ENCODE results near the gene AMOTL1. TPM values are rescaled to one million over a fixed set of nuclear protein-coding genes. Genes with fewer than 3 reads are reported as not detected.

The AMOTL1 gene
- total RNA-seq, 5 donors from 2014 or later (not counting 1 experiment from before 2014, with no cell fraction given), result 0.07 to 1.2 (median 0.35) TPM

- no peaks in the 10 kb centered on the region for H3K9me3 ChIP-seq
- no peaks in the 10 kb centered on the region for H3K27me3 ChIP-seq (replicated peaks in 1 of 2; ENCODE audit: control insufficient read depth in 2 of 2, extremely low read depth in 1 of 2, insufficient read depth in 2 of 2, low read length in 1 of 2)
- H3K36me3 ChIP-seq (ENCODE audit: control insufficient read depth in 2 of 2, extremely low read depth in 1 of 2, insufficient read depth in 1 of 2, low read length in 1 of 2), result no peaks in the 10 kb centered on the region
- H3K36me3 Mint-ChIP-seq, result no peaks in the 10 kb centered on the region
- H3K4me1 Mint-ChIP-seq, result no peaks in the 10 kb centered on the region
- H3K27ac ChIP-seq (ENCODE audit: low read length), result no peak overlapping the region
- no peak overlapping the region for H3K4me3 ChIP-seq (ENCODE audit: control insufficient read depth in 1 of 2, extremely low read depth in 1 of 2, low read length in 1 of 2)
- peaks cover 4 to 6% of the 10 kb centered on the region in 2 donors for H3K27me3 Mint-ChIP-seq
- H3K9me3 Mint-ChIP-seq, result no peaks in the 10 kb centered on the region
- ChIA-PET POLR2A (interaction anchor here in 1 of 2 donors (0.6 kb wide), 1 partner anchor 329 kb away, joined by 5 read pairs; no protein-coding TSS in a partner anchor), CTCF (interaction anchor here in 1 of 2 donors (1.3 kb wide), 1 partner anchor 17 kb away, joined by 4 read pairs; no protein-coding TSS in a partner anchor)
- H3K4me3 Mint-ChIP-seq, result no peak overlapping the region
- ATAC-seq (replicated peaks in 1 of 4) (no peak), DNase-seq (no peak)
- no peaks in the 10 kb centered on the region for H3K4me1 ChIP-seq (ENCODE audit: control insufficient read depth in 1 of 2, extremely low read depth in 1 of 2, insufficient read depth in 2 of 2, low read length in 2 of 2)
- H3K27ac Mint-ChIP-seq, result no peak overlapping the region
Measured at GRCh38 chr11:94828088-94828487, 59.9 kb downstream of the AMOTL1 start.

- CTCF ChIA-PET, result interaction anchor here in 1 of 2 donors (0.8 kb wide), 1 partner anchor 9 kb away, joined by 4 read pairs; no protein-coding TSS in a partner anchor
- Mint-ChIP-seq H3K27me3 (peaks cover 4 to 6% of the 10 kb centered on the region in 2 donors), H3K27ac (no peak overlapping the region), H3K4me1 (no peaks in the 10 kb centered on the region), H3K4me3 (no peak overlapping the region), H3K9me3 (no peaks in the 10 kb centered on the region), H3K36me3 (no peaks in the 10 kb centered on the region)
- no peaks in the 10 kb centered on the region for H3K36me3 ChIP-seq (ENCODE audit: control insufficient read depth in 2 of 2, extremely low read depth in 1 of 2, insufficient read depth in 1 of 2, low read length in 1 of 2)
- no peak for DNase-seq
- H3K27me3 ChIP-seq (replicated peaks in 1 of 2; ENCODE audit: control insufficient read depth in 2 of 2, extremely low read depth in 1 of 2, insufficient read depth in 2 of 2, low read length in 1 of 2), result no peaks in the 10 kb centered on the region
- H3K27ac ChIP-seq (ENCODE audit: low read length), result no peak overlapping the region
- H3K4me3 ChIP-seq (ENCODE audit: control insufficient read depth in 1 of 2, extremely low read depth in 1 of 2, low read length in 1 of 2), result no peak overlapping the region
- ATAC-seq (replicated peaks in 1 of 4), result no peak
- H3K4me1 ChIP-seq (ENCODE audit: control insufficient read depth in 1 of 2, extremely low read depth in 1 of 2, insufficient read depth in 2 of 2, low read length in 2 of 2), result no peaks in the 10 kb centered on the region
- 82% methylated on average over 2 of the region's 5 CpGs for WGBS (ENCODE audit: insufficient coverage)
- POLR2A ChIA-PET, result no interaction called here
- no peaks in the 10 kb centered on the region for H3K9me3 ChIP-seq
Measured at GRCh38 chr11:94830722-94831510, 62.8 kb downstream of the AMOTL1 start.

GRCh38 chr11:94831529-94831928, 63.4 kb downstream of the AMOTL1 start:
- no peaks in the 10 kb centered on the region for H3K36me3 ChIP-seq (ENCODE audit: control insufficient read depth in 2 of 2, extremely low read depth in 1 of 2, insufficient read depth in 1 of 2, low read length in 1 of 2)
- no CpG with 5 or more reads among the region's 3 CpGs for WGBS (ENCODE audit: insufficient coverage)
- Mint-ChIP-seq H3K27me3 (peaks cover 4 to 6% of the 10 kb centered on the region in 2 donors), H3K9me3 (no peaks in the 10 kb centered on the region), H3K4me3 (no peak overlapping the region), H3K27ac (no peak overlapping the region), H3K4me1 (no peaks in the 10 kb centered on the region), H3K36me3 (no peaks in the 10 kb centered on the region)
- H3K27ac ChIP-seq (ENCODE audit: low read length), result no peak overlapping the region
- ChIA-PET CTCF (interaction anchor here in 1 of 2 donors (0.8 to 0.9 kb wide), 2 partner anchors 8 to 66 kb away, joined by 3 to 4 read pairs; no protein-coding TSS in a partner anchor), POLR2A (no interaction called here)
- DNase-seq, result no peak
- H3K27me3 ChIP-seq (replicated peaks in 1 of 2; ENCODE audit: control insufficient read depth in 2 of 2, extremely low read depth in 1 of 2, insufficient read depth in 2 of 2, low read length in 1 of 2), result no peaks in the 10 kb centered on the region
- ATAC-seq (replicated peaks in 1 of 4), result no peak
- no peaks in the 10 kb centered on the region for H3K4me1 ChIP-seq (ENCODE audit: control insufficient read depth in 1 of 2, extremely low read depth in 1 of 2, insufficient read depth in 2 of 2, low read length in 2 of 2)
- no peaks in the 10 kb centered on the region for H3K9me3 ChIP-seq
- no peak overlapping the region for H3K4me3 ChIP-seq (ENCODE audit: control insufficient read depth in 1 of 2, extremely low read depth in 1 of 2, low read length in 1 of 2)

GRCh38 chr11:94832604-94833235, 64.6 kb downstream of the AMOTL1 start:
- H3K27me3 Mint-ChIP-seq, result peaks cover 4 to 6% of the 10 kb centered on the region in 2 donors
- POLR2A ChIA-PET, result no interaction called here

GRCh38 chr11:94834911-94835593, 66.9 kb downstream of the AMOTL1 start:
- Histone ChIP-seq H3K9me3 (no peaks in the 10 kb centered on the region), H3K27me3 (replicated peaks in 1 of 2; ENCODE audit: control insufficient read depth in 2 of 2, extremely low read depth in 1 of 2, insufficient read depth in 2 of 2, low read length in 1 of 2) (no peaks in the 10 kb centered on the region), H3K4me3 (ENCODE audit: control insufficient read depth in 1 of 2, extremely low read depth in 1 of 2, low read length in 1 of 2) (no peak overlapping the region), H3K27ac (ENCODE audit: low read length) (no peak overlapping the region), H3K36me3 (ENCODE audit: control insufficient read depth in 2 of 2, extremely low read depth in 1 of 2, insufficient read depth in 1 of 2, low read length in 1 of 2) (no peaks in the 10 kb centered on the region), H3K4me1 (ENCODE audit: control insufficient read depth in 1 of 2, extremely low read depth in 1 of 2, insufficient read depth in 2 of 2, low read length in 2 of 2) (no peaks in the 10 kb centered on the region)
- 100% methylated on average over 3 of the region's 4 CpGs for WGBS (ENCODE audit: insufficient coverage)
- POLR2A ChIA-PET, result no interaction called here
- DNase-seq (no peak), ATAC-seq (replicated peaks in 1 of 4) (no peak)
- no peak overlapping the region for H3K4me3 Mint-ChIP-seq
- H3K4me1 Mint-ChIP-seq, result no peaks in the 10 kb centered on the region
- H3K9me3 Mint-ChIP-seq, result no peaks in the 10 kb centered on the region
- no peak overlapping the region for H3K27ac Mint-ChIP-seq
- H3K36me3 Mint-ChIP-seq, result no peaks in the 10 kb centered on the region
- CTCF ChIA-PET, result interaction anchor here in 1 of 2 donors (0.6 kb wide), 1 partner anchor 588 kb away, joined by 3 read pairs; no protein-coding TSS in a partner anchor
- peaks cover 3 to 4% of the 10 kb centered on the region in 2 donors for H3K27me3 Mint-ChIP-seq

More at GRCh38 chr11:94832604-94833235, 64.6 kb downstream of the AMOTL1 start:
- Mint-ChIP-seq H3K27ac (no peak overlapping the region), H3K4me3 (no peak overlapping the region), H3K36me3 (no peaks in the 10 kb centered on the region), H3K9me3 (no peaks in the 10 kb centered on the region), H3K4me1 (no peaks in the 10 kb centered on the region)
- Histone ChIP-seq H3K4me1 (ENCODE audit: control insufficient read depth in 1 of 2, extremely low read depth in 1 of 2, insufficient read depth in 2 of 2, low read length in 2 of 2) (no peaks in the 10 kb centered on the region), H3K36me3 (ENCODE audit: control insufficient read depth in 2 of 2, extremely low read depth in 1 of 2, insufficient read depth in 1 of 2, low read length in 1 of 2) (no peaks in the 10 kb centered on the region), H3K27me3 (replicated peaks in 1 of 2; ENCODE audit: control insufficient read depth in 2 of 2, extremely low read depth in 1 of 2, insufficient read depth in 2 of 2, low read length in 1 of 2) (no peaks in the 10 kb centered on the region), H3K4me3 (ENCODE audit: control insufficient read depth in 1 of 2, extremely low read depth in 1 of 2, low read length in 1 of 2) (no peak overlapping the region), H3K27ac (ENCODE audit: low read length) (no peak overlapping the region), H3K9me3 (no peaks in the 10 kb centered on the region)
- WGBS (ENCODE audit: insufficient coverage), result 71% methylated on average over 1 of the region's 4 CpGs
- DNase-seq (no peak), ATAC-seq (replicated peaks in 1 of 4) (no peak)
- CTCF ChIA-PET, result interaction anchor here in 1 of 2 donors (0.9 kb wide), 1 partner anchor 65 kb away, joined by 3 read pairs; no protein-coding TSS in a partner anchor

- CTCF ChIA-PET, result interaction anchor here in 1 of 2 donors (0.6 kb wide), 1 partner anchor 587 kb away, joined by 3 read pairs; no protein-coding TSS in a partner anchor
Measured at GRCh38 chr11:94835594-94835927, 67.4 kb downstream of the AMOTL1 start.

More at GRCh38 chr11:94835594-94835927, 67.4 kb downstream of the AMOTL1 start:
- Histone ChIP-seq H3K4me3 (ENCODE audit: control insufficient read depth in 1 of 2, extremely low read depth in 1 of 2, low read length in 1 of 2) (no peak overlapping the region), H3K36me3 (ENCODE audit: control insufficient read depth in 2 of 2, extremely low read depth in 1 of 2, insufficient read depth in 1 of 2, low read length in 1 of 2) (no peaks in the 10 kb centered on the region), H3K27ac (ENCODE audit: low read length) (no peak overlapping the region), H3K27me3 (replicated peaks in 1 of 2; ENCODE audit: control insufficient read depth in 2 of 2, extremely low read depth in 1 of 2, insufficient read depth in 2 of 2, low read length in 1 of 2) (no peaks in the 10 kb centered on the region), H3K9me3 (no peaks in the 10 kb centered on the region), H3K4me1 (ENCODE audit: control insufficient read depth in 1 of 2, extremely low read depth in 1 of 2, insufficient read depth in 2 of 2, low read length in 2 of 2) (no peaks in the 10 kb centered on the region)
- Mint-ChIP-seq H3K36me3 (no peaks in the 10 kb centered on the region), H3K27me3 (peaks cover 0 to 4% of the 10 kb centered on the region in 2 donors), H3K27ac (no peak overlapping the region), H3K9me3 (no peaks in the 10 kb centered on the region), H3K4me1 (no peaks in the 10 kb centered on the region), H3K4me3 (no peak overlapping the region)
- POLR2A ChIA-PET, result no interaction called here
- ATAC-seq (replicated peaks in 1 of 4) (no peak), DNase-seq (no peak)
- 100% methylated on average over 2 of the region's 2 CpGs for WGBS (ENCODE audit: insufficient coverage)
